Nephron (organoid): ENCODE results near the gene HPGD.

ENCODE experiments used
- H3K27ac Mint-ChIP-seq, 3 experiments: 2 replicates each; pipeline ENCODE4 v1.8.0; 2020; ENCODE audit warnings: mixed read lengths in 3 of 3, mild to moderate bottlenecking in 2 of 3, moderate library complexity in 1 of 3
- H3K27me3 Mint-ChIP-seq: 2 replicates; pipeline ENCODE4 v1.8.0; 2021; ENCODE audit warnings: low read depth, mild to moderate bottlenecking, moderate library complexity, mixed read lengths
- H3K36me3 Mint-ChIP-seq: 2 replicates; pipeline ENCODE4 v1.8.0; 2020; ENCODE audit warnings: low read depth, mixed read lengths
- H3K4me1 Mint-ChIP-seq: 2 replicates; pipeline ENCODE4 v1.8.0; 2020; ENCODE audit warnings: mixed read lengths
- H3K4me3 Mint-ChIP-seq, 3 experiments: 2 replicates each; pipeline ENCODE4 v1.8.0; 2020; ENCODE audit warnings: mild to moderate bottlenecking in 3 of 3, mixed read lengths in 3 of 3, moderate library complexity in 2 of 3
- H3K9me3 Mint-ChIP-seq: 2 replicates; pipeline ENCODE4 v1.8.0; 2020; ENCODE audit warnings: mixed read lengths
- TF ChIP-seq, protein P1 (sequence below), 3 experiments: fragments of 200-600 bp; sonication (generic); IDR thresholded peaks; one replicate each; pipeline ENCODE4 v1.5.0; 2021; ENCODE audit warnings: antibody characterized with exemption in 3 of 3; ENCODE audit not compliant: unreplicated experiment in 3 of 3

Gene HPGD

GRCh38 chr4:174451718-174452296 is 70.5 kb downstream of the HPGD start:
- H3K27ac Mint-ChIP-seq, result peak overlapping the region in 2 of 3 experiments; percentile 13 to 92
- TF ChIP-seq, protein P1, sequence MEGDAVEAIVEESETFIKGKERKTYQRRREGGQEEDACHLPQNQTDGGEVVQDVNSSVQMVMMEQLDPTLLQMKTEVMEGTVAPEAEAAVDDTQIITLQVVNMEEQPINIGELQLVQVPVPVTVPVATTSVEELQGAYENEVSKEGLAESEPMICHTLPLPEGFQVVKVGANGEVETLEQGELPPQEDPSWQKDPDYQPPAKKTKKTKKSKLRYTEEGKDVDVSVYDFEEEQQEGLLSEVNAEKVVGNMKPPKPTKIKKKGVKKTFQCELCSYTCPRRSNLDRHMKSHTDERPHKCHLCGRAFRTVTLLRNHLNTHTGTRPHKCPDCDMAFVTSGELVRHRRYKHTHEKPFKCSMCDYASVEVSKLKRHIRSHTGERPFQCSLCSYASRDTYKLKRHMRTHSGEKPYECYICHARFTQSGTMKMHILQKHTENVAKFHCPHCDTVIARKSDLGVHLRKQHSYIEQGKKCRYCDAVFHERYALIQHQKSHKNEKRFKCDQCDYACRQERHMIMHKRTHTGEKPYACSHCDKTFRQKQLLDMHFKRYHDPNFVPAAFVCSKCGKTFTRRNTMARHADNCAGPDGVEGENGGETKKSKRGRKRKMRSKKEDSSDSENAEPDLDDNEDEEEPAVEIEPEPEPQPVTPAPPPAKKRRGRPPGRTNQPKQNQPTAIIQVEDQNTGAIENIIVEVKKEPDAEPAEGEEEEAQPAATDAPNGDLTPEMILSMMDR (IDR thresholded peaks at IDR 0.05; ENCODE audit: unreplicated experiment in 3 of 3), result no peak
- H3K36me3 Mint-ChIP-seq, result no peaks in the 10 kb centered on the region
- peaks cover 32% of the 10 kb centered on the region for H3K4me1 Mint-ChIP-seq
- peaks cover 4% of the 10 kb centered on the region for H3K27me3 Mint-ChIP-seq
- no peaks in the 10 kb centered on the region for H3K9me3 Mint-ChIP-seq
- H3K4me3 Mint-ChIP-seq, result no peak overlapping the region

GRCh38 chr4:174450786-174451125 is 71.5 kb downstream of the HPGD start:
- no peak overlapping the region for H3K4me3 Mint-ChIP-seq
- H3K27me3 Mint-ChIP-seq, result peaks cover 4% of the 10 kb centered on the region

GRCh38 chr4:174449944-174450785 is 72.1 kb downstream of the HPGD start:
- H3K4me1 Mint-ChIP-seq, result peaks cover 27% of the 10 kb centered on the region
- no peak overlapping the region for H3K4me3 Mint-ChIP-seq
- TF ChIP-seq, protein P1 (IDR thresholded peaks at IDR 0.05; ENCODE audit: unreplicated experiment in 3 of 3), result no peak
- no peaks in the 10 kb centered on the region for H3K9me3 Mint-ChIP-seq
- H3K36me3 Mint-ChIP-seq, result no peaks in the 10 kb centered on the region
- peaks cover 4% of the 10 kb centered on the region for H3K27me3 Mint-ChIP-seq
- H3K27ac Mint-ChIP-seq, result peak overlapping the region in 2 of 3 experiments; percentile 87 to 92

More at GRCh38 chr4:174450786-174451125, 71.5 kb downstream of the HPGD start:
- H3K4me1 Mint-ChIP-seq, result peaks cover 27% of the 10 kb centered on the region
- H3K36me3 Mint-ChIP-seq, result no peaks in the 10 kb centered on the region
- peak overlapping the region in 2 of 3 experiments; percentile 87 to 92 for H3K27ac Mint-ChIP-seq
- TF ChIP-seq, protein P1 (IDR thresholded peaks at IDR 0.05; ENCODE audit: unreplicated experiment in 3 of 3), result no peak
- H3K9me3 Mint-ChIP-seq, result no peaks in the 10 kb centered on the region

- Mint-ChIP-seq H3K9me3 (no peaks in the 10 kb centered on the region), H3K36me3 (no peaks in the 10 kb centered on the region), H3K27me3 (peaks cover 4% of the 10 kb centered on the region), H3K27ac (peak overlapping the region in 2 of 3 experiments; percentile 41 to 92), H3K4me1 (peaks cover 27% of the 10 kb centered on the region), H3K4me3 (no peak overlapping the region)
- TF ChIP-seq, protein P1 (IDR thresholded peaks at IDR 0.05; ENCODE audit: unreplicated experiment in 3 of 3), result no peak
Observed at GRCh38 chr4:174449152-174449551, 73.1 kb downstream of the HPGD start.

DNA sequence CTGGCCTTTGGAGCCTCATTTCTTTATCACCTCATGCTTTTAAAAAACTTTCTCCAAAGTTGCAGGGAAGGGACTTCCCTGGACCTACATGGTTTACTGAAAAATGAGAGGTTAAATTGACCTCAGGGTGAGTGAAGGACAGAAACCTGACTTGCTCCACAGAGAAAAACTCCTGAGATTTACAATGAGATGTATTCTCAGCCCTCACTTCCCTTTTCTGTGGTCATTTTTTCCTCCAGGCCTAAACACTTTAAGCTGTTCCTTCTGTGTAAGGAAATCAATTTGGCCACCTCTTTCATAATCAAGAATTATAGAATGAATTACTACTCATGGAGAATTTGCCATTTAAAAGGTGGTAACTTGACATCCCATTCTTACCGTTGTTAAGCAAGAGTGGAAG is 77.9 kb downstream of the HPGD start:
- Mint-ChIP-seq H3K27me3 (peaks cover 4% of the 10 kb centered on the region), H3K36me3 (no peaks in the 10 kb centered on the region), H3K4me3 (no peak overlapping the region)

More for the DNA sequence above, 77.9 kb downstream of the HPGD start:
- TF ChIP-seq, protein P1 (IDR thresholded peaks at IDR 0.05; ENCODE audit: unreplicated experiment in 3 of 3), result no peak
- H3K4me1 Mint-ChIP-seq, result no peaks in the 10 kb centered on the region
- H3K27ac Mint-ChIP-seq, result no peak overlapping the region
- H3K9me3 Mint-ChIP-seq, result no peaks in the 10 kb centered on the region
